Heart right ventricle (tissue), 16 donors: ENCODE results near the gene TMPRSS6. TPM values are rescaled to one million over a fixed set of nuclear protein-coding genes. Genes with fewer than 3 reads are reported as not detected.

ENCODE experiments used
- ATAC-seq, 8 donors: fragments of 200-7000 bp; cut with Tn5 transposase; one replicate each; pipeline ENCODE4 v1.9.1; 2020; ENCODE audit warnings: mild to moderate bottlenecking in 8 of 8, moderate library complexity in 8 of 8, moderate number of reproducible peaks in 1 of 8
- DNase-seq, 2 donors: peaks; one replicate each; pipeline ENCODE4 v3.0.0-alpha.2; 2020
- H3K27ac ChIP-seq, 10 donors: fragments of 200-600 bp; sonication (generic) in 2 of 10; one replicate each; pipeline versions ENCODE4 v1.5.0 to v1.8.0; 2020 to 2022; ENCODE audit warnings: mild to moderate bottlenecking in 3 of 10
- H3K27me3 ChIP-seq, 7 donors: fragments of 200-600 bp; one replicate each; pipeline ENCODE4 v1.8.0; 2021 to 2022; ENCODE audit warnings: mild to moderate bottlenecking in 2 of 7
- H3K36me3 ChIP-seq, 9 donors: fragments of 200-600 bp; sonication (generic) in 1 of 9; one replicate each; pipeline versions ENCODE4 v1.5.0 to v1.8.0; 2020 to 2022; ENCODE audit warnings: mild to moderate bottlenecking in 2 of 9
- H3K4me1 ChIP-seq, 9 donors: fragments of 200-600 bp; sonication (generic) in 1 of 9; one replicate each; pipeline versions ENCODE4 v1.5.0 to v1.8.0; 2020 to 2022; ENCODE audit warnings: mild to moderate bottlenecking in 4 of 9
- H3K4me3 ChIP-seq, 10 donors: fragments of 200-600 bp; sonication (generic) in 2 of 10; one replicate each; pipeline versions ENCODE4 v1.5.0 to v1.8.0; 2020 to 2022; ENCODE audit warnings: mild to moderate bottlenecking in 7 of 10, moderate library complexity in 2 of 10
- H3K9me3 ChIP-seq, 11 donors: fragments of 200-600 bp in 10 of 11; sonication (generic) in 2 of 11; one replicate each; pipeline versions ENCODE4 v1.5.0 to v1.8.0; 2013 to 2022; ENCODE audit warnings: mild to moderate bottlenecking in 2 of 11, control low read depth in 1 of 11, moderate library complexity in 1 of 11
- WGBS, 2 donors: extraction: QIAGEN DNeasy Blood & Tissue Kit; methylation state at CpG; one replicate each; pipeline ENCODE4 v1.1.7; 2013; ENCODE audit warnings: inconsistent platforms in 1 of 2; 5-methylcytosine and 5-hydroxymethylcytosine counted together
- intact Hi-C, 10 donors: fragments of 100-400 bp; cut with DNase I; formaldehyde crosslinking; loops; one replicate each; pipeline versions ENCODE4 v1.11.1 to v1.14.2; 2022
- long read RNA-seq, 3 donors: library from polyadenylated mRNA; unstranded; transcript quantifications; one replicate each; pipeline ENCODE4 v2.0.0, GENCODE V29; 2020 to 2021
- polyA plus RNA-seq, 2 donors: library from polyadenylated mRNA; stranded (reverse); fragments of 200-250 nt; gene quantifications; one replicate each; pipeline ENCODE4 v1.2.3, GENCODE V29; 2013
- total RNA-seq, 10 donors: library from RNA; stranded (reverse); fragmentation: NEBNext Ultra II Directional in 3 of 10; extraction: Animal tissue kit (Norgen Biotek cat#: 25700) in 3 of 10; gene quantifications; one replicate each; pipeline versions ENCODE4 v1.2.1 to v1.2.4, GENCODE V29; 2021 to 2023
- TF ChIP-seq, protein P1 (sequence below), 9 donors: fragments of 200-600 bp; sonication (generic) in 2 of 9; IDR thresholded peaks; one replicate each; pipeline versions ENCODE4 v1.5.0 to v1.8.0; 2021 to 2022; ENCODE audit warnings: antibody characterized with exemption in 9 of 9, mild to moderate bottlenecking in 5 of 9, moderate library complexity in 1 of 9
- donor health status: Arrhythmogenic right ventricular cardiomyopathy.
- donor health status: ischemic (EF 13 %, LVEDD 7.1; RV severe dilation, severe dysfunction).
- donor health status: healthy with polysubstance abuse.
- donor health status: DM: no; HTN: yes; CAD: no.
- donor health status: DM: no; HTN: no; CAD: no.
- donor health status: ischemic (EF 25% LVEDD 6.9; RV normal size, moderate dysfunction).
- donor health status: ischemic (EF 25% LVEDD 5.7; RV mildly dilated, moderate dysfunction).
- donor health status: healthy.
- donor health status: DM: yes; HTN: yes; CAD: no.
- donor health status: Ischemic cardiomyopathy.
- donor health status: ischemic (EF 35%, LVEDD 5.7; RV mildly dilated, moderate dysfunction).
- donor health status: nonischemic (EF 11% LVEDD 7.7; RV severe dilation, severe dysfunction).
- donor health status: DM: yes; HTN: yes; CAD: no.
- donor health status: PGD.
- donor health status: ischemic (EF 29% LVEDD 5.4; RV normal size, mild dysfunction).
- donor health status: nonischemic (EF 23%, LVEDD 6.1; RV moderate dilation, normal function).

TMPRSS6 gene
- total RNA-seq: not detected
- not detected for polyA plus RNA-seq
- long read RNA-seq, donor 1: 0 reads
- long read RNA-seq, donor 2: 0 reads
- long read RNA-seq, donor 3: 0 reads

- Histone ChIP-seq H3K27ac (no peak within 1 kb of the TSS), H3K4me3 (no peak within 1 kb of the TSS), H3K9me3 (no peaks in the 10 kb centered on the region), H3K4me1 (no peaks in the 10 kb centered on the region), H3K27me3 (peaks cover 0 to 44% (median 16%) of the 10 kb centered on the region in 7 donors), H3K36me3 (no peaks in the 10 kb centered on the region)
- no peak for DNase-seq
- no peak for ATAC-seq
- TF ChIP-seq, protein P1, sequence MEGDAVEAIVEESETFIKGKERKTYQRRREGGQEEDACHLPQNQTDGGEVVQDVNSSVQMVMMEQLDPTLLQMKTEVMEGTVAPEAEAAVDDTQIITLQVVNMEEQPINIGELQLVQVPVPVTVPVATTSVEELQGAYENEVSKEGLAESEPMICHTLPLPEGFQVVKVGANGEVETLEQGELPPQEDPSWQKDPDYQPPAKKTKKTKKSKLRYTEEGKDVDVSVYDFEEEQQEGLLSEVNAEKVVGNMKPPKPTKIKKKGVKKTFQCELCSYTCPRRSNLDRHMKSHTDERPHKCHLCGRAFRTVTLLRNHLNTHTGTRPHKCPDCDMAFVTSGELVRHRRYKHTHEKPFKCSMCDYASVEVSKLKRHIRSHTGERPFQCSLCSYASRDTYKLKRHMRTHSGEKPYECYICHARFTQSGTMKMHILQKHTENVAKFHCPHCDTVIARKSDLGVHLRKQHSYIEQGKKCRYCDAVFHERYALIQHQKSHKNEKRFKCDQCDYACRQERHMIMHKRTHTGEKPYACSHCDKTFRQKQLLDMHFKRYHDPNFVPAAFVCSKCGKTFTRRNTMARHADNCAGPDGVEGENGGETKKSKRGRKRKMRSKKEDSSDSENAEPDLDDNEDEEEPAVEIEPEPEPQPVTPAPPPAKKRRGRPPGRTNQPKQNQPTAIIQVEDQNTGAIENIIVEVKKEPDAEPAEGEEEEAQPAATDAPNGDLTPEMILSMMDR (IDR thresholded peaks at IDR 0.05): no peak
- intact Hi-C loops: no loop called here
- WGBS, 2 donors: 82 to 86% methylated on average over 13 of the region's 13 CpGs
These were observed at the start of gene TMPRSS6 for GRCh38 chr22:37109242-37109917. TSS of gene TMPRSS6 (minus strand) at chr22:37109713. CDS start at chr22:37103417, 6,296 bp downstream.

DNA sequence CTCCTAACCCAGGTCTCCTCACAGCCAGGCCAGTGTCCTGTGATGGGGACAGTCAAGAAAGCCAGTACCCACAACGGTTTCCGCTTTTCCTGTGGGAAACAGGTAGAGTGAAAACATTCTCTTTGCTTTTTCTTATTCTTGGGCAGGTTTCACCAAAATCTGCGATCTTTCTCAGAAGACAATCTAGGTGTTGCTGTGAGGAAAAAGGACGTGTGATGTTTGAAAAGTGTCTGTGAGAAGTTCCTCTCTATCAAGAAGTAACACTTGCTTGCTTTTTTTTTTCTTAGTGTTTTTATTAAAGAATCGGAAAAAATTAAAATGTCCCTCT, 49.4 kb upstream of the TMPRSS6 start:
- TF ChIP-seq, protein P1 (IDR thresholded peaks at IDR 0.05): no peak
- peaks cover 0 to 7% (median 0%) of the 10 kb centered on the region in 11 donors for H3K9me3 ChIP-seq
- peaks cover 0 to 30% (median 17%) of the 10 kb centered on the region in 7 donors for H3K27me3 ChIP-seq
- peaks cover 0 to 23% (median 0%) of the 10 kb centered on the region in 9 donors for H3K4me1 ChIP-seq
- no peak overlapping the region for H3K27ac ChIP-seq
- H3K4me3 ChIP-seq: no peak overlapping the region
- ATAC-seq (no peak), DNase-seq (no peak)
- no peaks in the 10 kb centered on the region for H3K36me3 ChIP-seq
- intact Hi-C loops: no loop called here
- 79 to 82% methylated on average over 5 of the region's 5 CpGs for WGBS, 2 donors

DNA sequence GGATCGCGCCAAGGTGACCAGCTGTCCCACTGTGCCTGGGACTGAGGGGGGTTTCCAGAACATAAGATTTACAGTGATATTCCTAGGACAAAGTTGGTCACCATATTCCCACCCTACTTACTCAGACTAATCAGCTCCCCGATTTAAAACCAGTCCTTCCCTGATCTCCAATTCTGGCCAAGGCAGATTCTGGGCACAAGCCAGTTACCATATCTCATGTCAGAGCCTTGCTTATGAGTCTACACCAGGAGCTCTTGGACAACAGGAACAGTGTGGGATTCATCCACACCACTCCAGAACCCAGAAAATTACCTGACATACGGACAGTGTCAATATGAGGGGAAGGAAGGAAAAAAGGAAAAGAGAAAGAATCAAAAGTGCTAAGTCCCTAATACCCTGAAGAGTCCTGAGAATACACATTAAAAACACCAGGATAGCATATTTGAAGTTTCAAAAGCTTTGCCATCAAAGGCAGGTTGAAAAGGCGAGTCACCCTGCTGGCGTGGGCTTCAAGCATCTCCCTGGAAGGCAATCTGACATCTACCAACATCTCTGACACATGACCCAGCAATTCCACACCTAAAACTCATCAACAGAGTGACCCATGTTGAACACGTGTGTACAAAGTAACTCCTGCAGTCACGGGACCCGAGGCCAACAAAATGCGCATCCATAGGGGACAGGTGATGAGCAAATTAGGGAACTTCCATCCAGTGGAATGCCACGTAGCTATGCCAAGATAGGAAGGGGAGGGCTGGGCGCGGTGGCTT, 48.2 kb upstream of the TMPRSS6 start:
- no peak overlapping the region for H3K27ac ChIP-seq
- intact Hi-C loops: no loop called here
- ATAC-seq (no peak), DNase-seq (no peak)
- H3K36me3 ChIP-seq: no peaks in the 10 kb centered on the region
- no peak overlapping the region for H3K4me3 ChIP-seq
- H3K4me1 ChIP-seq: peaks cover 0 to 12% (median 0%) of the 10 kb centered on the region in 9 donors
- TF ChIP-seq, protein P1 (IDR thresholded peaks at IDR 0.05): no peak
- H3K9me3 ChIP-seq: peaks cover 0 to 7% (median 0%) of the 10 kb centered on the region in 11 donors
- peaks cover 0 to 30% (median 13%) of the 10 kb centered on the region in 7 donors for H3K27me3 ChIP-seq
- 80 to 82% methylated on average over 13 of the region's 13 CpGs for WGBS, 2 donors

- DNase-seq: no peak
- no peak overlapping the region for H3K4me3 ChIP-seq
- intact Hi-C loops: no loop called here
These were observed 47.3 kb upstream of the TMPRSS6 start for GRCh38 chr22:37156686-37157435.

More at GRCh38 chr22:37156686-37157435, 47.3 kb upstream of the TMPRSS6 start:
- Histone ChIP-seq H3K36me3 (no peaks in the 10 kb centered on the region), H3K27me3 (peaks cover 0 to 30% (median 13%) of the 10 kb centered on the region in 7 donors), H3K27ac (no peak overlapping the region), H3K4me1 (peaks cover 0 to 7% (median 0%) of the 10 kb centered on the region in 9 donors), H3K9me3 (peaks cover 0 to 12% (median under 1%) of the 10 kb centered on the region in 11 donors)
- no peak for ATAC-seq
- WGBS, 2 donors: 71 to 77% methylated on average over 13 of the region's 13 CpGs
- TF ChIP-seq, protein P1 (IDR thresholded peaks at IDR 0.05): no peak
